ENCODE data around the gene MYLK4.

Gene MYLK4

GRCh38 chr6:2731281-2731909 is 19.3 kb downstream of the MYLK4 start:
- DNase-seq = no peak

DNA sequence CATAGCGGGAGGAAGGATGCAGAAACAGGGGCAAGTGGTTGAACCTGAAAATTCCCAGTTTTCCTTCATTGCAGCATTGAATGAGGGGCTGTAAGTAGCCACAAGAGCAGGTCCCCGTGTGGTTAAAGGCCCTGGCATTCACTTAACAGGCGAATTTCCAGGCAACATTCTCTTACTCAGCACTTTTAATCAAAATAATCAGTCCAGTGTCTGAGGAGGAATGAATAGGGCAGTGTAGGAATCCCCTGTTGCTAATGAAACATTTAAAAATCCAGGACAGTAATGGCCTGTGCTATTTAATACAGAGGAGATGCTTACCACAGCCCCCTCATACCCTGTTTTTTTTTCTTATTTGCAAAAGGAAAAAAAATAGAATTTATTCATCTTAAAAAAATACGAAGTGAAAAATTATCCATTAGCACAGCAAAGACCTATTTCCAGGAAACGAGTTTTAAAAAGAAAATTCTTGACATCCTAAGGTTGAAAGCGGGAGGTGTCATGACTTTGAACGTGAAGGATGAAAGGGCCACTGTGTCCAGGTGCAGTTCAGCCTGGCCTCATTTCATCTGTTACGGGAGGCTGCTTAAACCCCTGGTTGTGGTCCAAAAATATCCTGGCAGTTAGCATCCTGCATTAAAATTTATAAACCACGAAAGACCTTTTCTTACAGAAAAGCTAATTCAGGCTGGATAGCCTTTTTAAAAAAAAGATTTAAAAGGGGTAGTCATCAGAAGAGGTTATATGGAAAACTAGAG is 20.2 kb downstream of the MYLK4 start:
- no peak for DNase-seq

DNA sequence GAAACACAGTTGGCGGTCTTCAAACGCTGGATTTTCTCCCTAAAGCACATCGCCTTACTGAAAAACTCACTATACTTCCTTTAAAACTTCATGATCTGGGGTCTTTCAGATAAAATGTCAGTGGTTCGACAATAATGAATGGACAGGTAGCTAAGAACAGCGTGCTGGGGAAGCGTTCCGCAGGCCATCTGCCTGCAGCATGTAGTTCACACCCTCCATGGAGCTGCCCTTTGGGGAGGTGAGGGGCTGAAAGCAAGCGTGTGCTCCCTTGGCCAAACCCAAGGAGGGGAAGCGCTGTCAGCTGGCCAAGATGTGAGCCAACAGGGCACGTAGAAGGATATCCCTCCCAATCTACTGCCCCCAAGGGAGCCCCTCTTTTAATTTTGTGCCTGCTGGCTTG is 20.8 kb downstream of the MYLK4 start:
- no peak for DNase-seq

GRCh38 chr6:2725999-2726567 is 24.6 kb downstream of the MYLK4 start:
- DNase-seq = no peak

- DNase-seq = no peak
These were observed 25.2 kb downstream of the MYLK4 start for GRCh38 chr6:2725364-2725988.

GRCh38 chr6:2721219-2721618 is 29.5 kb downstream of the MYLK4 start:
- no peak for DNase-seq

DNA sequence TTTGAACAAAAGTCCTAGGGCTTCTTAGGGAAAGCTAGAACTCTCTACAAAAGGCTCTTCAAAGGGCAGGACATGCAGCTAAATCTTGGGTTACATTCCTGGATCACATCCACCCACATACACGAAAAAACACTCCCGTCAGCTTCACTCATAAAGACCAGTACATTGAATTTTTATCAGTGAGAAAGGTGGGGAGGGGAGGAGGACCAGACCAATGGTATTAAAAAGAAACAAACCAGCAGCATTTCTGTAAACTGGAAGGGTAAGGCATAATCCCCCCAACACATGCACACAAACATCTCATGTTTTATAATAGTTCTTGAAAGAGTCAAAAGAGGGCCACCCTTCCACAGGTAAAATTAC is 31.6 kb downstream of the MYLK4 start:
- no peak for DNase-seq

DNA sequence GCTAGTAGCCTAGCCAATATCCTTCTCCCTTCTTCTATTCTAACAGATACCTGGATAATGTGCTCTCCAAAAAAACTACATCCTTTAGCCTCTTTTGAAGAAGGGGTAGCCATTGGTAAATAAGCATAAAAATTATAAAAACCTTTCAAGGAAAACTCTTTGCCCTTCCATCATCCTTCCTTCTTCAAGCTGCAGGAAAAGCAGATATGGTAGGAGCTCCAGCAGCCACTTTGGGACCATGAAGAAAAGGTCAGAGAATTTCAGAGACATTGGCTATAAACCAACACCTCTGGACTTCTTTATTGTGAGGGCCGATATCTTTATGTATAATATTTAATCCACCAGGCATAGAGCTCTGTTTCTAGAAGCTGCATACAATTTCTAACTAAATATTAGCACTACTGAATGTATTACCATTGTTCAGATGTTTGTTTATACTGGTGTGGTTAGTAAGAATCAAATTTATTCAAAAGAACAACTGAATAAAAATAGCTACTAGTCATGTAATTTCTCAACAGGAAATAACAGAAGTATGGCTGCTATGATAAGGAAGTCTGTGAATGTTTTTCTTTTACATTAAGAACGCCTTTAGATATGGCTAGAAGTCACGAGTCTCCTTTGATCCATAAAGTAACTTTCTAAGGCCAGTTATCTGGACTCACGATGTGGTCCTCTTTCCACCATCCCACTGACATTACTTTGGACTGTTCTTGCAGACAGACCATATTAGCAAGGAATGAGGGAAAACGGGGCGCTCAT is 32.2 kb downstream of the MYLK4 start:
- no peak for DNase-seq

DNA sequence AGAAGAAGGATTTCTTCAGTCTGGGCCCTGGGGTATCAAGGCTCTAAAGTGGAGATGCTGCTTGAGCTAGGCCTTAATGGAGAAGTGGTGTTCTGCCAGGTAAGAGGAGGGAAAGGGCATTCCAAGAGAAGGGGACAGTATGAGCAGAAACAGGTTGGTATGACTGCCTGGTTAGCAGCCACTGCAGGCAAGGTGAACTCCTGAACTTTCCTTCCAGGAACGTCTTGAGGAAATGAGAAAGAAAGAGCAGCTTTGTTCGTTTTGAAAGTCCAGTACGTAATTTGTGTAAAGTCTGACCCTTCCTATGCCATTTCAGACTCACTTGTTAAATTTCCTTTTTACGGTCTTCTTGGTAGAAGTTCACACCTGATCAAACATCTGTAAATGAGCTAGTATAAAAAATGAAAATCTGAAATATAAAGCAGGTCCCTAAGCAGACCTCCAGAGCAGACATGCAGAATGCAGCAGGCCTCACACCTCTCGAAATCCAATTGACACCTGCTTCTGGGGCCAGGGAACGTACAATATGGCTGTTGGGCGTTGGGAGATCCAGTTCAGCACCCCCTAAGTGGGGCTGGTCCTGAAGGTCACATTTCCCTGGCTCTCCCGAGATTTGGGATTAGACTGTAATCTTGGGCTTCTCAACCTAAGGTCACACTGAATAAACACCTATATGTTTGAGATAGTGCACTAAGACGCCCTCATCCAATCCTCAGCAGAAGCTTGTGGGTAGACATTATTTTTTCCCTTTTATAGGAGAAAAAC is 33.6 kb downstream of the MYLK4 start:
- no peak for DNase-seq

DNA sequence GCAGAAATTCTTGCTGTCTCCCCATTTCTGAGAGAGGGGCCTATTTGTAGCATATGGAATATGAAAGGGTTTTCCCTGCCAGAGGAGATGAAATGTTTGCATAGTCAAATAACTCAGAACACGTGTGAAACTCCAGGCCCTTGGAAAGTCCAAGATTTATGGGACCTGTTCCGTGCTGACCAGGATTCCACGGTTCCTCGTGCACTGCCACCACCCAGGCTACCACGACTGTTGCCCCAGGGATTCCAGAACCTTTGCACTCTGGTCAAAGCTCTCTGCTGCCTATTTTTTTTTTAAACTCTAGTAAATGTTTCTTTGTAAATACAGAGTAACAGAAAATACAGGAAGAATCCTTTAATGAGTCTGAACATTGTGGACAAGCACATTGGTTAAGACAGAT is 35.0 kb downstream of the MYLK4 start:
- no peak for DNase-seq

DNA sequence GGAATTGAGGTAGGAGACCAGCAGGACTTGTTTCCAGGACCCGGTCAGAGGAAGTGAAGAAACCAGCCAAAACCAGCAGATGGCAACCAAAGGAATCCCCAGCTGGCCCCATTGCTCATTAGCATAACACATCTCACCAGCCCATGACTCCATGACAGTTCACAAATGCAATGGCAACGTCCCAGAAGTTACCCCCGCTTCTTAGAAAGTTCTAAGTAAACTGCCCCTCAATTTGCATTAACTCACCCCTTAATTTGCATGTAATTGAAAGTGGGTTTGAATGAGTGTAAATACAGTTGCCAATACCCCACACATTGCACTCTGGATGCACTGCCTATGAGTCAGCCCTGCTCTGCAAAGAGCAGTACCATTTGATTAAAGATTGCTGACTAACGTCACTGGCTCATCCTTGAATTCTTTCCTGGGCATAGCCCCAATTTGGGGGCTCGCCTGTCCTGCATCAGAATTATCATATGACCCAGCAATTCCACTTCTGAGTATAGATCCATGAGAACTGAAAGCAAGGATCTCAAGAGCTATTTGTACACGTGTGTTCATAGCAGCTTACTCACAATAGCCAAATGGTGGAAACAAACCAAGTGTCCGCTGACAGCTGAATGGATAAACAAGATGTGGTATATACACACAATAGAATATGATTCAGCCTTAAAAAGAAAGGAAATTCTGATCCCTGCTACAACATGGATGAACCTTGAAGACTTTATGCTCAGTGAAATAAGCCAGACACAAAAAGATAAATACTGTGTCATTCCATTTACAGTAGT is 36.4 kb downstream of the MYLK4 start:
- DNase-seq = no peak

DNA sequence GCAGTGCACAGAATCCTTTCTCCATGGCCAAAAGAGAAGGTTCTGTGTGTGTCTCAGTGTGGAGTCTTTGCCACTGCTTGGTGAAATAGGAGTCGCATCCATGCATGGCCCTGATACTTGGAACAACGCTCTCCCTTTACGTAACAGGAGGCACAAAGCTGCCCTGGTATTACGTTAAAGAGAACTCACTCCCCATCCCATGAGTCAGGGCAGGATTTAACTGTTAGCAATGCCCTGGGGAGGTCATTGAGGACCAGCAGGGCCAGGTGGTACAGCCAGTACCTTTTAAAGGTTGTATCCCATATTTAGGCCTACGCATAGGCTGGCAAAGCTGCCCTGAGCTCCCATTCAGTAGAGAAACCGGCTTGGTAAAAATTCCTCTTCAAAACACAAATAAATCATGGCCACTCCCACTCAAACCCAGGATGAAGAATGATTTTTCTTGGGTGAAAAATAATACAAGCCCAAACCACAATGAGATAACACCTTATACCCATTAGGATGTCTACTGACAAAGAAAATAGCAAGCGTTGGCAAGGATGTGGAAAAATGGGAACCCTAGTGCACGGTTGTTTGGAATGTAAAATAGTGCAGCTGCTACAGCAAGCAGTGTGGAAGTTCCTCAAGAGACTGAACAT is 37.1 kb downstream of the MYLK4 start:
- DNase-seq = no peak

DNA sequence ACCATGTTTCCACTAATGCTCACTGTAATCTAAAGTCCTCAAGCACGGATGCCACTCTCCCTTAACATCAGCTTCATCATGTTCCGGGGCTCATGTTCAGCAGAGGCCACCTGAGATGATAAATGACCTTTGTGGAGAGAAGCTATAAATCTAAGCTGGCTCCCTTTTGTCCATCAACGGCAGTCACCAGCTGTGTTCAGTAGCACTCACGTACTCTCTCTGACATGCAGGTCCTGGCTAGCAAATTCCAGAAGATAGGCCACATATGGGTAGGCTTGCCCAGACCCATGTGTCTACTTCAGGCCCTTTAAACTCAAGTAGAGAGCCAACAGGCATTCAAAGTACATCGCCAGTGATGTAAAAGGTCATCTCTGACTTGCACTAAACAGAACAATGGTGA is 38.6 kb downstream of the MYLK4 start:
- no peak for DNase-seq

DNA sequence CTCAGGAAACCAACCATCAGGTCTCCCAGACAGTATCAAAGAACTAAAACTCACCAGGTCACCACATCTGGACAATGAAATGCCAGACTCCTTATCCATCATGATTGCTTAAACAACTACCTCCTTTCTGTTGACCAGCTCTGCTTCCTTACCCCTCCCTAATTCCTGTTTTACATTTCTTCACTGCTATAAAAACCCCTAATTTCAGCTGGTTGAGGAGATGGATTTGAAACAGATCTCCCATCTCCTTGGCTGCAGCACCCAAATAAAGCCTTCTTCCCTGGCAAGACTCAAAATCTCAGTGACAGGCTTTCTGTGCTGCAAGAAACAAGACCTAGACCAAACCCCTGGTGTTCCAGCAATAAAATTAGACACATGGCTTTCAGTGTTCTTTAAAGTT is 40.3 kb downstream of the MYLK4 start:
- no peak for DNase-seq

GRCh38 chr6:2708456-2708855 is 42.3 kb downstream of the MYLK4 start:
- DNase-seq = no peak

DNA sequence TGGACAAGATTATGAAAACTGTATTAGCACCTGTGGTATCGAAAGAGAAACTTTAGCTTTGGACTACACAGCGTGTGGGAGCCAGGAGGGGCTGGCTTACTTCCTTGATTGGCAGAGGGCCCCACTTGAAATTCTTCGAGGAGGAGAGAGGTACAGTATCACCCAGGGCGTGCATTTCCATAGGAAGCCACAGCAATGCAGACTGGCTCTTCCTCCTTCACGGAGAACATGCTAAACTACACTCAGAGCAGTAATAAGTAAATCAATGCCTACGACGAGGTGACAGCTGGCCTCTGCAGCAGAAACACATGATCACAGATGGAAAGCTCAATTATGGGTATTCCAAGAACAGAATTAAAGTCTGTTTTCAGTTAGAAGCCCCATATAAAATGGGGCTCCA is 44.2 kb downstream of the MYLK4 start:
- DNase-seq = no peak

GRCh38 chr6:2705256-2705655 is 45.5 kb downstream of the MYLK4 start:
- DNase-seq = no peak

DNA sequence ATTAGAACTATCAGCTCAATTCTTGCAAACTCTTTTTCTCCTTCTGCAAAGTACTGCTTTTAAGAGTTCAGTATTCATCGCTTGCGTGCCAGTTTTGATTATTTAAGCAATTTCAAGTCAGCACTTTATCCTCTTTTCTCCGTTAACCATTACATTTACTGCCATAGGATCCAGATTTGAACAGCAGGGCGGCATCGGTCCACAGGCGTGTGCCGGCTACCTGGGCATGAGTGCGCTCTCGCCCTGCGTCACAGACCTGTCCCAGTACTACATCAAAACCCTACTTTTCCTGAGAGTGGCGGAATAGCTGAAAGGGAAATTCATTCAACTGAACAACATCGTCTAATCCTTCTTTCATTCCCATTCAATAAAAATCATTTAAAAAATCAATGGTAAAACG is 53.4 kb downstream of the MYLK4 start:
- DNase-seq = no peak

DNA sequence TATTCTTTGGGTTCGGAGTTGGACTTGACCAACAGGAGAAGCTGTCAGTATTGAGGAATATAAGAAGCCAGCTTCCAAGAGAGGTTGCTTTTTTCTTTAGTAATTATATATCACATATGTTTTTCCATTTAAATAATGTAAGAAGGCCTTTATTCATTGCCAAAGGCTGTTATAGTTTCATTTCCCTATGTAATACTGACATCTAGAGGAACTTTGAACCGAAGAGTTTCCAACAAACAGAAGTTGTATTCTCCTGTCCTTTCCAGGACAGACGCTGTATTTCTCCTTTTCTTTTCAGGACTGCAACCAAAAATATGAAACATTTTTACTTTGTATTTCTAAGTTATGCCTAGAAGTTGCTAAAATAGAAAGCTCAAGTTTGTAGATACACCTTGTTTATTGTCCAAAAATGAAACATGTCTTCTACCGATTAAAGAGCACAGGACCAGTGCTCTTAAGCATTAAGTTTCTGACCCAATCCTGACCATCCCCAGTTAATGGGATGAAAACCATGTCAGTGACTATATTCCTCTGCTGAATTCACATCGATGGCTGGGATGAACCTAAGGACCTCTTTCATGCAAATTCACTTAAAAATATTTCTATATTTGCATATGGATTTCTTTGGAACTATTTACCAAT is 55.1 kb downstream of the MYLK4 start:
- no peak for DNase-seq

- no peak for DNase-seq
These were observed 57.5 kb downstream of the MYLK4 start for GRCh38 chr6:2693231-2693630.

All from stimulated activated CD4-positive, alpha-beta T cell treated with anti-CD3 and anti-CD28 coated beads, Interleukin-2, amount 100 ng/mL, for 24 hours (primary cell).